Measurements from ENCODE around the gene CHCHD6.

Gene CHCHD6

GRCh38 chr3:126714276-126714900 lies 10.3 kb downstream of the CHCHD6 start:
- Mint-ChIP-seq H3K36me3 (peaks cover 4% of the 10 kb centered on the region), H3K27ac (no peak overlapping the region), H3K27me3 (no peaks in the 10 kb centered on the region), H3K4me1 (peaks cover 17% of the 10 kb centered on the region), H3K9me3 (no peaks in the 10 kb centered on the region), H3K4me3 (no peak overlapping the region)
- ATAC-seq = no peak

- Mint-ChIP-seq H3K36me3 (peaks cover 4% of the 10 kb centered on the region), H3K27me3 (no peaks in the 10 kb centered on the region), H3K4me3 (no peak overlapping the region), H3K4me1 (peaks cover 17% of the 10 kb centered on the region), H3K27ac (no peak overlapping the region), H3K9me3 (no peaks in the 10 kb centered on the region)
- no peak for ATAC-seq
Observed at GRCh38 chr3:126714921-126715320, 10.9 kb downstream of the CHCHD6 start.

- ATAC-seq = no peak
- no peaks in the 10 kb centered on the region for H3K27me3 Mint-ChIP-seq
- no peak overlapping the region for H3K4me3 Mint-ChIP-seq
- peaks cover 13% of the 10 kb centered on the region for H3K4me1 Mint-ChIP-seq
- H3K36me3 Mint-ChIP-seq = peaks cover 4% of the 10 kb centered on the region
- no peaks in the 10 kb centered on the region for H3K9me3 Mint-ChIP-seq
- H3K27ac Mint-ChIP-seq = no peak overlapping the region
Observed at GRCh38 chr3:126715432-126715831, 11.4 kb downstream of the CHCHD6 start.

- Mint-ChIP-seq H3K4me1 (peaks cover 16% of the 10 kb centered on the region), H3K27ac (no peak overlapping the region), H3K9me3 (no peaks in the 10 kb centered on the region), H3K36me3 (peaks cover 8% of the 10 kb centered on the region), H3K27me3 (no peaks in the 10 kb centered on the region), H3K4me3 (no peak overlapping the region)
- no peak for ATAC-seq
Observed at GRCh38 chr3:126716057-126716456, 12.0 kb downstream of the CHCHD6 start.

GRCh38 chr3:126718561-126719445 lies 14.8 kb downstream of the CHCHD6 start:
- H3K4me3 Mint-ChIP-seq = no peak overlapping the region

GRCh38 chr3:126720596-126720995 lies 16.6 kb downstream of the CHCHD6 start:
- Mint-ChIP-seq H3K27ac (no peak overlapping the region), H3K9me3 (peaks cover 5% of the 10 kb centered on the region), H3K4me3 (no peak overlapping the region), H3K4me1 (peaks cover 15% of the 10 kb centered on the region), H3K36me3 (peaks cover 21% of the 10 kb centered on the region), H3K27me3 (no peaks in the 10 kb centered on the region)
- ATAC-seq = no peak

More at GRCh38 chr3:126718561-126719445, 14.8 kb downstream of the CHCHD6 start:
- no peak for ATAC-seq
- H3K4me1 Mint-ChIP-seq = peaks cover 18% of the 10 kb centered on the region
- H3K36me3 Mint-ChIP-seq = peaks cover 9% of the 10 kb centered on the region
- H3K9me3 Mint-ChIP-seq = no peaks in the 10 kb centered on the region
- H3K27me3 Mint-ChIP-seq = no peaks in the 10 kb centered on the region
- no peak overlapping the region for H3K27ac Mint-ChIP-seq

- H3K4me1 Mint-ChIP-seq = peaks cover 8% of the 10 kb centered on the region
- H3K9me3 Mint-ChIP-seq = peaks cover 5% of the 10 kb centered on the region
- no peak for ATAC-seq
- no peak overlapping the region for H3K4me3 Mint-ChIP-seq
- H3K27ac Mint-ChIP-seq = no peak overlapping the region
- peaks cover 26% of the 10 kb centered on the region for H3K36me3 Mint-ChIP-seq
- H3K27me3 Mint-ChIP-seq = no peaks in the 10 kb centered on the region
Observed at GRCh38 chr3:126721246-126721645, 17.2 kb downstream of the CHCHD6 start.

GRCh38 chr3:126723237-126723636 lies 19.2 kb downstream of the CHCHD6 start:
- peaks cover 43% of the 10 kb centered on the region for H3K36me3 Mint-ChIP-seq
- no peak overlapping the region for H3K27ac Mint-ChIP-seq
- no peaks in the 10 kb centered on the region for H3K27me3 Mint-ChIP-seq
- H3K4me3 Mint-ChIP-seq = no peak overlapping the region
- peaks cover 5% of the 10 kb centered on the region for H3K9me3 Mint-ChIP-seq
- no peak for ATAC-seq
- H3K4me1 Mint-ChIP-seq = peaks cover 5% of the 10 kb centered on the region

GRCh38 chr3:126723801-126724200 lies 19.8 kb downstream of the CHCHD6 start:
- H3K27me3 Mint-ChIP-seq = no peaks in the 10 kb centered on the region
- no peak overlapping the region for H3K4me3 Mint-ChIP-seq
- ATAC-seq = no peak
- H3K9me3 Mint-ChIP-seq = peaks cover 5% of the 10 kb centered on the region
- H3K4me1 Mint-ChIP-seq = peaks cover 5% of the 10 kb centered on the region
- H3K27ac Mint-ChIP-seq = no peak overlapping the region
- H3K36me3 Mint-ChIP-seq = peaks cover 45% of the 10 kb centered on the region

- Mint-ChIP-seq H3K27me3 (no peaks in the 10 kb centered on the region), H3K27ac (no peak overlapping the region), H3K4me1 (peaks cover 12% of the 10 kb centered on the region), H3K9me3 (peaks cover 5% of the 10 kb centered on the region), H3K36me3 (peaks cover 58% of the 10 kb centered on the region), H3K4me3 (no peak overlapping the region)
- no peak for ATAC-seq
Observed at GRCh38 chr3:126728680-126729079, 24.6 kb downstream of the CHCHD6 start.

- no peak overlapping the region for H3K27ac Mint-ChIP-seq
- H3K4me3 Mint-ChIP-seq = no peak overlapping the region
- no peaks in the 10 kb centered on the region for H3K27me3 Mint-ChIP-seq
- H3K9me3 Mint-ChIP-seq = no peaks in the 10 kb centered on the region
- no peak for ATAC-seq
- peaks cover 62% of the 10 kb centered on the region for H3K36me3 Mint-ChIP-seq
- peaks cover 12% of the 10 kb centered on the region for H3K4me1 Mint-ChIP-seq
Observed at GRCh38 chr3:126730376-126730775, 26.3 kb downstream of the CHCHD6 start.

- ATAC-seq = peak; percentile 53
- Mint-ChIP-seq H3K4me3 (no peak overlapping the region), H3K9me3 (no peaks in the 10 kb centered on the region), H3K36me3 (peaks cover 65% of the 10 kb centered on the region), H3K4me1 (peaks cover 12% of the 10 kb centered on the region), H3K27me3 (no peaks in the 10 kb centered on the region), H3K27ac (no peak overlapping the region)
Observed at GRCh38 chr3:126731044-126731443, 27.0 kb downstream of the CHCHD6 start.

- no peak for ATAC-seq
- Mint-ChIP-seq H3K9me3 (peaks cover 2% of the 10 kb centered on the region), H3K27me3 (no peaks in the 10 kb centered on the region), H3K4me1 (peaks cover 12% of the 10 kb centered on the region), H3K36me3 (peaks cover 66% of the 10 kb centered on the region), H3K4me3 (no peak overlapping the region), H3K27ac (no peak overlapping the region)
Observed at GRCh38 chr3:126732281-126733060, 28.4 kb downstream of the CHCHD6 start.

GRCh38 chr3:126733061-126733430 lies 29.0 kb downstream of the CHCHD6 start:
- H3K36me3 Mint-ChIP-seq = peaks cover 69% of the 10 kb centered on the region
- no peaks in the 10 kb centered on the region for H3K27me3 Mint-ChIP-seq
- H3K9me3 Mint-ChIP-seq = peaks cover 3% of the 10 kb centered on the region
- no peak for ATAC-seq
- H3K4me3 Mint-ChIP-seq = no peak overlapping the region
- H3K27ac Mint-ChIP-seq = no peak overlapping the region
- H3K4me1 Mint-ChIP-seq = peaks cover 12% of the 10 kb centered on the region

GRCh38 chr3:126734106-126734723 lies 30.2 kb downstream of the CHCHD6 start:
- no peak for ATAC-seq
- no peak overlapping the region for H3K27ac Mint-ChIP-seq
- H3K27me3 Mint-ChIP-seq = no peaks in the 10 kb centered on the region
- peaks cover 73% of the 10 kb centered on the region for H3K36me3 Mint-ChIP-seq
- no peak overlapping the region for H3K4me3 Mint-ChIP-seq
- peaks cover 3% of the 10 kb centered on the region for H3K9me3 Mint-ChIP-seq
- peaks cover 12% of the 10 kb centered on the region for H3K4me1 Mint-ChIP-seq

Measured in stimulated activated memory B cell treated with anti-CD40 and anti-IgM and Interleukin-4, amounts not matched to agents 10 μg/mL and 1 μg/mL and 100 μg/mL, for 72 hours (primary cell).